ENCODE results near the gene NT5C1B.

NT5C1B gene

DNA sequence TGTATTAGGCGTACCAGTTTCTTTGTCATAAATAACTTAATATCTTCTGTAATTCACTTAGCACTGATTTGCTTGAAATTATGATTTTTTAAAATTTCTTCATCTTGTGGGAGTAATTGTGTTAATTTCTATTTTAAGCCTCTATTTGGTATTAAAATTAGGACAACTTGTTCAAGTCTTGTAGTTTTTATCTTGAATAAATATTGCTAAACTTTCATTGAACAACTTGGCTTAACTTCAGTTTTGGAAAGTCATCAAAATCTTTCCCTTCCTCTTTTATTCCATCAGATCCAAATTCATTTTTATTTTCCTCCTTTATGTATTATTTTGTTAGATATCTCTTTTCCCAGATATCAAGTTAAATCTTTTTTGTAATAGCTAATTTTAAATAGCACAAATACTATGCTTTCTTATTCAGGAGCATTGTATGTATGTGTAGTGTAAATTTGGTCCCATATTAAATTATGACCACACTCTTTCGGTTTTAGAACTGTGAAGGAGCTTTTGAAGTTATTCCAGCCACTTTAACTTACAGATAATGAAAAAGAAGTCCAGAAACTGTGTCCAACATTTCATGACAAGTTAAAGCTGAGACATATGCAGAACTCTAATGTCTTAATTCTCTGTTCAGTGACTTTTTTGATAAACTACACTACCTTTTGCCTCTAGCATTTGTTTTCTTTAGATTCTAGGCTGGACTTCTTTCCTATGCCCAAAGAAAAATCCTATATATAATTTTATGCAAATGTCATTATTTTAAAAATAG, 31.7 kb upstream of the NT5C1B start:
- H3K79me2 ChIP-seq (ENCODE audit: insufficient read depth, low read length) = no peaks in the 10 kb centered on the region
- no peaks in the 10 kb centered on the region for H3K36me3 ChIP-seq (ENCODE audit: low read length)
- no peak overlapping the region for H3K9ac ChIP-seq (ENCODE audit: low read length)
- no peaks in the 10 kb centered on the region for H3K9me2 ChIP-seq (replicated peaks; ENCODE audit: insufficient read depth, low read length)
- no peaks in the 10 kb centered on the region for H3F3A ChIP-seq (ENCODE audit: insufficient read depth)
- H4K20me1 ChIP-seq (ENCODE audit: low read depth, low read length) = no peaks in the 10 kb centered on the region
- no peaks in the 10 kb centered on the region for H3K9me3 ChIP-seq (ENCODE audit: insufficient read depth, low read length)
- no peak overlapping the region for H3K4me3 ChIP-seq (ENCODE audit: insufficient read depth, low read length, poor library complexity, severe bottlenecking)
- H3K27ac ChIP-seq (ENCODE audit: low read depth, low read length) = no peak overlapping the region
- no peak for TF ChIP-seq EZH2phosphoT487 (conservative IDR thresholded peaks at IDR 0.05; ENCODE audit: low read length)
- TF ChIP-seq, protein P1, sequence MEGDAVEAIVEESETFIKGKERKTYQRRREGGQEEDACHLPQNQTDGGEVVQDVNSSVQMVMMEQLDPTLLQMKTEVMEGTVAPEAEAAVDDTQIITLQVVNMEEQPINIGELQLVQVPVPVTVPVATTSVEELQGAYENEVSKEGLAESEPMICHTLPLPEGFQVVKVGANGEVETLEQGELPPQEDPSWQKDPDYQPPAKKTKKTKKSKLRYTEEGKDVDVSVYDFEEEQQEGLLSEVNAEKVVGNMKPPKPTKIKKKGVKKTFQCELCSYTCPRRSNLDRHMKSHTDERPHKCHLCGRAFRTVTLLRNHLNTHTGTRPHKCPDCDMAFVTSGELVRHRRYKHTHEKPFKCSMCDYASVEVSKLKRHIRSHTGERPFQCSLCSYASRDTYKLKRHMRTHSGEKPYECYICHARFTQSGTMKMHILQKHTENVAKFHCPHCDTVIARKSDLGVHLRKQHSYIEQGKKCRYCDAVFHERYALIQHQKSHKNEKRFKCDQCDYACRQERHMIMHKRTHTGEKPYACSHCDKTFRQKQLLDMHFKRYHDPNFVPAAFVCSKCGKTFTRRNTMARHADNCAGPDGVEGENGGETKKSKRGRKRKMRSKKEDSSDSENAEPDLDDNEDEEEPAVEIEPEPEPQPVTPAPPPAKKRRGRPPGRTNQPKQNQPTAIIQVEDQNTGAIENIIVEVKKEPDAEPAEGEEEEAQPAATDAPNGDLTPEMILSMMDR (IDR thresholded peaks at IDR 0.05; ENCODE audit: insufficient read depth, low read length, poor library complexity, severe bottlenecking) = no peak
- no peak overlapping the region for H3K4me2 ChIP-seq (ENCODE audit: low read depth, low read length, poor library complexity, severe bottlenecking)
- no peaks in the 10 kb centered on the region for H3K27me3 ChIP-seq (ENCODE audit: low read length)
- no peak overlapping the region for H2AFZ ChIP-seq (ENCODE audit: low read depth, low read length, severe bottlenecking)

DNA sequence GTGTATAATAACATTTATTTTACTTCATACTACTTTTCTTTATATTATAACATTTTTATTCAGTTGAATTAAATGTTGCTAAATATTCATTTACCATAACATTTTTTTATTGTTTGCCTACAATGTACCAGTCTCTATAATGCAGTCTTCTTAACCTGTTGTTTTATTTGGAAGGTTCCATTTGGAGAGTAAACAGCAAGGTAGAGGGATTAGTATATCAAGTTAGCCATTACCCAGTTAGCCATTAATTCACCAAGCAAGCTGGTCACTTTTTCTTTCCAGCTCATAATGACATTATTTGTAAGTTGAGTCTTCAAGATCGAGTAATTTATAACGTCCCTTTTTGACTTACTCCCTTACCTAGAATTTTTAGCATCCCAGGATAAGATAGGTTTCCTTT, 29.7 kb upstream of the NT5C1B start:
- Histone ChIP-seq H3K4me3 (ENCODE audit: insufficient read depth, low read length, poor library complexity, severe bottlenecking) (no peak overlapping the region), H3K27me3 (ENCODE audit: low read length) (no peaks in the 10 kb centered on the region), H3K9me2 (replicated peaks; ENCODE audit: insufficient read depth, low read length) (no peaks in the 10 kb centered on the region), H3K4me2 (ENCODE audit: low read depth, low read length, poor library complexity, severe bottlenecking) (no peak overlapping the region), H3K79me2 (ENCODE audit: insufficient read depth, low read length) (no peaks in the 10 kb centered on the region), H2AFZ (ENCODE audit: low read depth, low read length, severe bottlenecking) (no peak overlapping the region), H3K27ac (ENCODE audit: low read depth, low read length) (no peak overlapping the region), H3K36me3 (ENCODE audit: low read length) (no peaks in the 10 kb centered on the region), H4K20me1 (ENCODE audit: low read depth, low read length) (no peaks in the 10 kb centered on the region), H3K9ac (ENCODE audit: low read length) (no peak overlapping the region), H3K9me3 (ENCODE audit: insufficient read depth, low read length) (no peaks in the 10 kb centered on the region), H3F3A (ENCODE audit: insufficient read depth) (no peaks in the 10 kb centered on the region)
- no peak for TF ChIP-seq EZH2phosphoT487 (conservative IDR thresholded peaks at IDR 0.05; ENCODE audit: low read length)
- TF ChIP-seq, protein P1 (IDR thresholded peaks at IDR 0.05; ENCODE audit: insufficient read depth, low read length, poor library complexity, severe bottlenecking) = no peak

DNA sequence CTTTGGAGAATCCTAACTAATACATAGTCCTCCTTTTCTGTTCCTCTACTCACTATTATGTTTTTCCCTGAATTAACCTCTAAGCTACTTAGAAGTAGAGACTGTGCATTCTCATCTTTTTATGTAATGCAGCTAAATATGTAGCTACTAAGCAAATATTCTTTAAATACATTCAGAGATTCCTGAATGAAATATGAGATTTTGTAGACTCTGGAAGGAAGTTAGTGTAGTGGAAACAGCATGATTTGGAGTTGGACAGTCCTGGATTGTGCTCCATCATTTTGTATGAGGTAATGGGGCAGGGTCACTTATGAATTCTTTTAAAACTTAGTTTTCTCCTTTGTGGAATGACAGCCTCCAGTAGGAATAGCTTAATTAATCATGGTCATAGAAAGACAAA, 24.7 kb upstream of the NT5C1B start:
- no peaks in the 10 kb centered on the region for H3K9me2 ChIP-seq (replicated peaks; ENCODE audit: insufficient read depth, low read length)
- no peak overlapping the region for H3K9ac ChIP-seq (ENCODE audit: low read length)
- TF ChIP-seq, protein P1 (IDR thresholded peaks at IDR 0.05; ENCODE audit: insufficient read depth, low read length, poor library complexity, severe bottlenecking) = no peak
- H3K27me3 ChIP-seq (ENCODE audit: low read length) = no peaks in the 10 kb centered on the region
- no peaks in the 10 kb centered on the region for H3K9me3 ChIP-seq (ENCODE audit: insufficient read depth, low read length)
- no peaks in the 10 kb centered on the region for H4K20me1 ChIP-seq (ENCODE audit: low read depth, low read length)
- H3K79me2 ChIP-seq (ENCODE audit: insufficient read depth, low read length) = no peaks in the 10 kb centered on the region
- no peak overlapping the region for H3K27ac ChIP-seq (ENCODE audit: low read depth, low read length)
- no peak overlapping the region for H3K4me2 ChIP-seq (ENCODE audit: low read depth, low read length, poor library complexity, severe bottlenecking)
- H2AFZ ChIP-seq (ENCODE audit: low read depth, low read length, severe bottlenecking) = no peak overlapping the region
- no peaks in the 10 kb centered on the region for H3K36me3 ChIP-seq (ENCODE audit: low read length)
- no peak overlapping the region for H3K4me3 ChIP-seq (ENCODE audit: insufficient read depth, low read length, poor library complexity, severe bottlenecking)
- H3F3A ChIP-seq (ENCODE audit: insufficient read depth) = no peaks in the 10 kb centered on the region

All from SU-DHL-6 (cell line).